ENCODE data around the gene MDC1. TPM values are rescaled to one million over a fixed set of nuclear protein-coding genes. Genes with fewer than 3 reads are reported as not detected.

The MDC1 gene
- total and polyA plus RNA-seq, 2 donors (not counting 3 experiments of a cell fraction or from before 2014, with no cell fraction given) = 16.8 to 42.3 TPM

GRCh38 chr6:30657454-30657853 is 59.6 kb downstream of the MDC1 start:
- POLR2A ChIA-PET = no interaction called here
- H3K79me2 ChIP-seq (ENCODE audit: control insufficient read depth, insufficient read depth, low read length) = no peaks in the 10 kb centered on the region
- H3K9me3 ChIP-seq (replicated peaks; ENCODE audit: control insufficient read depth, insufficient read depth, low read length) = no peaks in the 10 kb centered on the region
- no peaks in the 10 kb centered on the region for H4K20me1 ChIP-seq (replicated peaks; ENCODE audit: control insufficient read depth, extremely low read depth, insufficient read depth, low read length)
- FAIRE-seq (no peak), DNase-seq (ENCODE audit: low read depth, low spot score) (no peak)
- no peaks in the 10 kb centered on the region for H3K4me1 ChIP-seq (ENCODE audit: control insufficient read depth, extremely low read depth, insufficient read depth, low read length)
- H3K27ac ChIP-seq (ENCODE audit: insufficient read depth, low read depth, low read length) = no peak overlapping the region
- no TSS peak for BruUV-seq (replicated peaks)
- TF ChIP-seq FOS (IDR thresholded peaks at IDR 0.05; ENCODE audit: borderline replicate concordance, insufficient read depth, low read length) (no peak), MYC (IDR thresholded peaks at IDR 0.05; ENCODE audit: low read depth, low read length) (no peak), JUN (IDR thresholded peaks at IDR 0.05; ENCODE audit: borderline replicate concordance, insufficient read depth, insufficient read length, low read depth) (no peak), POLR2AphosphoS5 (IDR thresholded peaks at IDR 0.05; ENCODE audit: insufficient read depth, low read depth, low read length) (no peak), POLR2A (IDR thresholded peaks at IDR 0.05; ENCODE audit: low read depth, low read length) (no peak), MAX (IDR thresholded peaks at IDR 0.05; ENCODE audit: insufficient read depth, insufficient read length) (no peak), CTCF (IDR thresholded peaks at IDR 0.05; ENCODE audit: extremely low read depth in 1 of 2, insufficient read depth in 1 of 2, low read depth in 1 of 2, low read length in 2 of 2) (no peak), GATA2 (IDR thresholded peaks at IDR 0.05; ENCODE audit: insufficient read depth, insufficient read length, low read depth, low read length) (no peak), EZH2 (IDR thresholded peaks at IDR 0.05; ENCODE audit: borderline replicate concordance, low read depth, low read length, severe bottlenecking) (no peak)
- H2AFZ ChIP-seq (ENCODE audit: low read depth, low read length) = no peak overlapping the region
- CTCF ChIA-PET = no interaction called here
- dilution Hi-C loops (cut with MboI; ENCODE audit: extremely low pct_ligation_motif_present, low sequenced_read_pairs) (no loop called here), intact Hi-C loops (cut with micrococcal nuclease) (no loop called here)
- no peaks in the 10 kb centered on the region for H3K9me1 ChIP-seq (replicated peaks; ENCODE audit: control insufficient read depth, extremely low read depth, insufficient read depth, low read length)
- no peak overlapping the region for H3K4me3 ChIP-seq (replicated peaks in 1 of 3; ENCODE audit: insufficient read depth in 1 of 3, low read depth in 1 of 3, low read length in 3 of 3)
- H3K4me2 ChIP-seq (ENCODE audit: insufficient read depth, low read length) = no peak overlapping the region
- peaks cover 26 to 62% of the 10 kb centered on the region in 2 experiments for H3K36me3 ChIP-seq (ENCODE audit: control insufficient read depth in 2 of 2, extremely low read depth in 1 of 2, insufficient read depth in 2 of 2, low read length in 2 of 2)
- no peak overlapping the region for H3K9ac ChIP-seq (replicated peaks; ENCODE audit: extremely low read depth, insufficient read depth, low read length)
- H3K27me3 ChIP-seq (ENCODE audit: control insufficient read depth in 2 of 2, insufficient read depth in 2 of 2, low read length in 2 of 2) = no peaks in the 10 kb centered on the region

Measured in endothelial cell of umbilical vein (primary cell).